ENCODE data around the gene C17orf50. TPM values are rescaled to one million over a fixed set of nuclear protein-coding genes. Genes with fewer than 3 reads are reported as not detected.

The C17orf50 gene
- total RNA-seq, 1 donor from 2014 or later: not detected

GRCh38 chr17:35732806-35733136 lies 27.9 kb upstream of the C17orf50 start:
- Histone ChIP-seq H3K27ac (replicated peaks) (no peak overlapping the region), H3K9me3 (replicated peaks) (no peaks in the 10 kb centered on the region), H3K4me1 (peaks cover 21% of the 10 kb centered on the region), H3K4me3 (peak overlapping the region; percentile 77), H3K36me3 (no peaks in the 10 kb centered on the region), H3K27me3 (ENCODE audit: low read depth) (no peaks in the 10 kb centered on the region)
- DNase-seq: no peak
- intact Hi-C loops (cut with micrococcal nuclease): no loop called here
- TF ChIP-seq CTCF (IDR thresholded peaks at IDR 0.05; ENCODE audit: borderline replicate concordance): no peak

GRCh38 chr17:35733366-35733765 lies 27.3 kb upstream of the C17orf50 start:
- no peaks in the 10 kb centered on the region for H3K27me3 ChIP-seq (ENCODE audit: low read depth)
- H3K4me3 ChIP-seq: no peak overlapping the region
- no peak overlapping the region for H3K27ac ChIP-seq (replicated peaks)
- DNase-seq: no peak
- peaks cover 21% of the 10 kb centered on the region for H3K4me1 ChIP-seq
- intact Hi-C loops (cut with micrococcal nuclease): no loop called here
- no peak for TF ChIP-seq CTCF (IDR thresholded peaks at IDR 0.05; ENCODE audit: borderline replicate concordance)
- H3K36me3 ChIP-seq: no peaks in the 10 kb centered on the region
- H3K9me3 ChIP-seq (replicated peaks): no peaks in the 10 kb centered on the region

GRCh38 chr17:35734396-35734795 lies 26.3 kb upstream of the C17orf50 start:
- Histone ChIP-seq H3K4me3 (no peak overlapping the region), H3K27ac (replicated peaks) (no peak overlapping the region), H3K9me3 (replicated peaks) (no peaks in the 10 kb centered on the region), H3K27me3 (ENCODE audit: low read depth) (no peaks in the 10 kb centered on the region), H3K36me3 (no peaks in the 10 kb centered on the region), H3K4me1 (peaks cover 21% of the 10 kb centered on the region)
- DNase-seq: no peak
- no peak for TF ChIP-seq CTCF (IDR thresholded peaks at IDR 0.05; ENCODE audit: borderline replicate concordance)
- intact Hi-C loops (cut with micrococcal nuclease): no loop called here

- Histone ChIP-seq H3K27ac (replicated peaks) (no peak overlapping the region), H3K27me3 (ENCODE audit: low read depth) (no peaks in the 10 kb centered on the region), H3K36me3 (no peaks in the 10 kb centered on the region), H3K4me1 (peaks cover 21% of the 10 kb centered on the region), H3K9me3 (replicated peaks) (no peaks in the 10 kb centered on the region), H3K4me3 (no peak overlapping the region)
- no peak for TF ChIP-seq CTCF (IDR thresholded peaks at IDR 0.05; ENCODE audit: borderline replicate concordance)
- no peak for DNase-seq
- intact Hi-C loops (cut with micrococcal nuclease): no loop called here
Observed at GRCh38 chr17:35735036-35735805, 25.5 kb upstream of the C17orf50 start.

GRCh38 chr17:35736236-35736635 lies 24.5 kb upstream of the C17orf50 start:
- Histone ChIP-seq H3K36me3 (no peaks in the 10 kb centered on the region), H3K27me3 (ENCODE audit: low read depth) (peaks cover 9% of the 10 kb centered on the region), H3K9me3 (replicated peaks) (no peaks in the 10 kb centered on the region), H3K4me1 (peaks cover 16% of the 10 kb centered on the region), H3K4me3 (no peak overlapping the region), H3K27ac (replicated peaks) (no peak overlapping the region)
- no peak for TF ChIP-seq CTCF (IDR thresholded peaks at IDR 0.05; ENCODE audit: borderline replicate concordance)
- no peak for DNase-seq
- intact Hi-C loops (cut with micrococcal nuclease): no loop called here
